ENCODE results near the gene CCSER1. TPM values are rescaled to one million over a fixed set of nuclear protein-coding genes. Genes with fewer than 3 reads are reported as not detected.

Gene CCSER1
- total RNA-seq, 1 donor from 2014 or later: 9.0 TPM

DNA sequence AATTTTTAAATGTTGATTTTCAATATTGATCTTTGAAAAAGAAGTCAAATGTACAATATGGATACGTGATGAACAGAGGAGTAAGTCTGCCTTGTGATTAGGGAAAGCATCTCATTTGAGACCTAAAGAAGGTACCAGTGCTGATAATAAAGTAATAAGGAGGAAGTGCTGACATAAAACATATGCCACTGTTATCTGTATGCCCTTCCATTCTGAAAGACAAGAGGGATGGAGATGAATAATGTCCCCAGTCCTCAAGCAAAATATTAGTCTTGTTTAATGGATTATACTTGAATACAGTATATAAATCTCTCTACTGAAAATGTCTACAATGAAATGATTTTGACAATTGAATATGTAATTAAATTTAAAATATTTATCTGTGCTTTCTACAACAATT, 58.2 kb downstream of the CCSER1 start:
- ATAC-seq (no peak), DNase-seq (ENCODE audit: low spot score) (no peak)
- intact Hi-C loops (cut with DNase I): no loop called here

DNA sequence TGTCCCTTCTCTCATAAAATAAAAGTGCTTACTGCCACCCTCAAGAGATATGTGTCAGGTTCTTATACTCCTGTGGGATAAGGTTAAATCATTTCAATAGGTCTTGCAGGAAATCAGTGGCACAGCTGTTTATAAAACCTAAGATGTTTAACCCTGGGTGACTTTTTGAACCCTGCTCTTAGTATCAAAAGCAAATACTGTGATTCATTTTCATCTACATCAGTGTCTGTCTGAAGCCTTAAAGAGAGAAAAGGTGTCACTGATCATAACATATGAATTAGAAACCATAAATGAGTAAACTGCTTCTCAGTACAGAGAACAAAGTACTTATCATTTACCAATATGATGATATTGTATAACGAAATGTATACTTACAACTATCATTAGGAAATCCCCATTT, 59.0 kb downstream of the CCSER1 start:
- ATAC-seq (no peak), DNase-seq (ENCODE audit: low spot score) (no peak)
- intact Hi-C loops (cut with DNase I): no loop called here

DNA sequence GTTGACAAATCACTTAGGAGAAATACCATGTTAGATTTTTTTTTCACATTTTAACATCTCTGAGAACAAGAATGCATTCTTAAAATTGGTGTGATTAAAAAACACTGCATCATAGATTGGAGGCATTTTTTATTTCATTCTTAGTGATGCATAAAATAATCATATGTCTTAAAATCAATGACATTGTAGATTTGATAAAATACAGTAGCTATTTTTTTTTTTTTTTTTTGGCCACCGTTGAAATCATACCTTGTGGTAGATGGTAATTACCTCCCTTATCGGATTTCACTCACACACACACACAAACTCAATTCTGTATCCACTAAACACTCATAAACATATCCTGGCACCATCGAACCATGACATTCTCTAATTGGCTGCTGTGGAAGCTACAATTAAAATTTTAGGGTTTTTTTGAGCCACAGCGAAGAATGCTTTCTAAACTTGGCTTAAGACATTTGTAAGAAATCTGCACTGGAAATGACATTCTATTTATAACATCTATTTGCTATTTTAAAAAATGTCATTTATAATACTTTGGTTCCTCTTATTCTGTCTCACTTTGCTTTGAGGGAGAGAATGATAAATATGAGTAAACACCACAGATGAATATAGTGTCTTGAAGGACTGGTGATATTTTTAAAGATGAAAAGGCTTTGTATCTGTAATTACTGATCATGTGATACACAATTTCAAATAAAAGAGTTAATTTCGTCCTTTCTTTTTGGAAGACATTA, 60.1 kb downstream of the CCSER1 start:
- DNase-seq (ENCODE audit: low spot score) (no peak), ATAC-seq (no peak)
- intact Hi-C loops (cut with DNase I): no loop called here

DNA sequence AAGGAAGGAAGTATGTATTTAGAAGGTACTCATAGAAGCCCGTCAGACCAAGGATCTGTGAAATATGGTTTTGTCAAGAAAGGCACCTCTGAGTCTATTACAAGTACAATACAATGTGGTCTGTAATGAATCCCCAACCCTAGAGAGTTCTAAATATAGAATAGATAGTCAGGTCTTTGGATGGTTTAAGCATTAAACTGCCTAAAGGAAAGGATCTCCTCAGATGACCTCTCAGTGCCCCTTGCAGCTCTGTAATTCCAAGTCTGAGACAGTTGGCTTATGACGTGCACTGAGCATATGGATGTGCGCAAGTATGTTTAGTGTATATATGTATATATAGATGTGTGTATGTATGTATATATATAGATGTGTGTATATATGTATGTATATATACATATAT, 62.0 kb downstream of the CCSER1 start:
- intact Hi-C loops (cut with DNase I): no loop called here
- ATAC-seq (no peak), DNase-seq (ENCODE audit: low spot score) (no peak)

DNA sequence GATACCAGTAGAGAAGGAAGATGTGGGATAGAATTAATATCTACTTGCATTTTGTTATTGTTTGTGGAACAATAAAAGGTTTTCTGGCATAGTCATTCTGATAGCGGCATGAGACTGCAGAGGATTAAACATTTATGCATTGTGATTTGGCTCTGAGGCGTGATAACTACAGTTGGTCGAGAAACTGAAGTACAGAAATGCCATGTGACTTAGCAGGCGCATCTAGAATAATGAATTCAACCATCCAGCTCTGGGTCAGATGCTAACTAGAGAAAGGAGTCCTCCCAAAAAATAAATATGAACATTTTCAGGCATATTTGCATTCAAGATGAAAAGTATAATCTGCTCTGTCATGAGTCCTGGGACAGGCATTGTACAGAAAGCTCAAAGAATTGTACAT, 62.8 kb downstream of the CCSER1 start:
- ATAC-seq (no peak), DNase-seq (ENCODE audit: low spot score) (no peak)
- intact Hi-C loops (cut with DNase I): no loop called here

DNA sequence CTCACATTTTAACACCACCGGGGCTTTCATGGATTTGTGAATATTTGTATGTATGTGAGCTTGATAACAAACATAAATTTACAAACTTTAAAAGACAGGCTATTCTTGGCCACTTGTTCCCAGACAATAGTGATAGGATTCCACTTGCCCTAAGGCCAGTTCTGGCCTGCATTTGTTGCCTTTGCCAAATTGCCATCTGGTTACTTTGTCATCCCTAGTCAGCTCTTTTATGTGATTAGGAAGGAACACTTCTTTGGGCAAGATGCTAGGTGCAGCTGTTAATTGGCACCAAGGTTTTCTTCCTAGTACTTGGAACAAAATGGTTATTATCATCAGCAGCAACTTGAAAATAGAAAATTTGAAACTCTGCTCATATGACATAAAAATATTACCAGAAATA, 63.3 kb downstream of the CCSER1 start:
- no peak for DNase-seq (ENCODE audit: low spot score)
- no peak for ATAC-seq
- intact Hi-C loops (cut with DNase I): no loop called here

DNA sequence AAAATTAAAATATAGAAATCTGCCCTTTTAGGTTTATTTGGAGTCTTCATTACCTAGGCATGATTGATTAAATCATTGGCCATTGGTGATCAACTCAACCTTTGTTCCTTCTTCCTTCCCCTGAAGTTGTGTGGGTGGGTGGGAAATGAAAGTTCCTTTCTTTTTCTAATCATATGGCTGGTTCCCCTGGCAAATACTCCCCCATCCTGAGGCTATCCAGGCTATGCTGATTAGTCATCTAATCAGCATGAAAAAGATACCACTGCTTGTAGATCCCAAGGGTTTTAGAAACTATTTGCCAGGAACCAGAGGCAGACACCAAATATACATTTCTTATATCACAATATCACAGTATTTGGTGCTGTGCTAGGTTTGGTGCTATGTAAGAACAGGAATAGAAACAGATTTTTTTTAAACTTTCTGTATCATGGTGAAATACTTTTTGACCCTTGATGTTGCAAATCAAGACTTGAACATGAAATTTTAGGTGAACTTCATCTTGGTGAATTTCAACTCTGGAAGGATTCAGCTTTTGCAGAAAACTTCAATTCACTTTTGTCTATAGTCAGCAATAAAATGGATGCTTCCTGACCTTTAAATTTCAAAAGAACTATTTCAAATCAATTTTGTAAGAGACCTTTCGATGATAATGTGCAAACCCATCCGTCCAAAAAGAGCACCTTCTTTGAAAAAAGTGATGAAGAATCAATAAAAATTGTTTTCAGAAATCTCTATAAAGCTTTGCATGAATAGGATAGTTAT, 71.1 kb downstream of the CCSER1 start:
- ATAC-seq: no peak
- intact Hi-C loops (cut with DNase I): no loop called here
- no peak for DNase-seq (ENCODE audit: low spot score)

- no peak for ATAC-seq
- no peak for DNase-seq (ENCODE audit: low spot score)
- intact Hi-C loops (cut with DNase I): no loop called here
Measured at GRCh38 chr4:90207887-90208454, 80.8 kb downstream of the CCSER1 start.

- intact Hi-C loops (cut with DNase I): no loop called here
- DNase-seq (ENCODE audit: low spot score) (no peak), ATAC-seq (no peak)
Measured at GRCh38 chr4:90209922-90210321, 82.7 kb downstream of the CCSER1 start.

- ATAC-seq (no peak), DNase-seq (ENCODE audit: low spot score) (no peak)
- intact Hi-C loops (cut with DNase I): no loop called here
Measured at GRCh38 chr4:90211174-90211573, 84.0 kb downstream of the CCSER1 start.

- intact Hi-C loops (cut with DNase I): no loop called here
- ATAC-seq (no peak), DNase-seq (ENCODE audit: low spot score) (no peak)
Measured at GRCh38 chr4:90215286-90215685, 88.1 kb downstream of the CCSER1 start.

DNA sequence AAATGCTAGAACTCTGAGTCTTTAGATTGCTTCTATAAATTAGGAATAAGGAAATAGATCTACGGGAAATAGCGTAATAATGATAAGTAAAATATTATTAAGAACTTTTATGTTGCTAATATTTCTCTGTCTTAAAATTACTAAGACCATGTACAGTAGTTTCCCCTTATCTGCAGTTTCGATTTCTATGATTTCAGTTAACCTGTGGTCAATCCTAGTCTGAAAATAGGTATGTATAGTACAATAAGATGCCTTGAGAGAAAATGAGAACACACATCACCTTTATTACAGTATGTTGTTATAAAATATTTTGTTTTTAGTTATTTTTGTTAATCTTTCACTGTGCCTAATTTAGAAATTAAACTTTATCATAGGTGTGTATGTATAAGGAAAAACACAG, 92.6 kb downstream of the CCSER1 start:
- DNase-seq (ENCODE audit: low spot score) (no peak), ATAC-seq (no peak)
- intact Hi-C loops (cut with DNase I): no loop called here

GRCh38 chr4:90220459-90220858, 93.3 kb downstream of the CCSER1 start:
- ATAC-seq: no peak
- intact Hi-C loops (cut with DNase I): no loop called here
- no peak for DNase-seq (ENCODE audit: low spot score)

DNA sequence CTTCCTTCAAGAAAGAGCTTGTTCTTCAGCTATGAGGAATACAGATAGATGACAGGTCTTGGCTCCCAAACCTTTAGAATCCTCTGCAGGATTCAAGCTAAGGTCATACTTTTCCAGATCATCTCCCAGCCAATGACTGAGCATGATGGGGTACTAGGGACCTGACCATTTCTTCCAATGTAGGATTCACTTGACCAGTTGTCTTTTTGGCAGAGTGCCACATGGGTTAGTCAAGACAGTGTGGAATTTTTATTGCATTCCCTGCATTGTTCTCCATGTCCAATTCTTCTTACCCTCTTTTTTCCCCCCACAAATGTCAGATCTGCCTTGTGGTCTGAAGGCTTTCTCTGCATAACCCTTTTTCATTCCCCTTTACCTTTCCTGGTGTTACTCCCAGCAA, 99.5 kb downstream of the CCSER1 start:
- ATAC-seq (no peak), DNase-seq (ENCODE audit: low spot score) (no peak)
- intact Hi-C loops (cut with DNase I): no loop called here

GRCh38 chr4:90227177-90227576, 100.0 kb downstream of the CCSER1 start:
- DNase-seq (ENCODE audit: low spot score) (no peak), ATAC-seq (no peak)
- intact Hi-C loops (cut with DNase I): no loop called here

GRCh38 chr4:90234916-90235547, 107.8 kb downstream of the CCSER1 start:
- DNase-seq (ENCODE audit: low spot score) (no peak), ATAC-seq (no peak)
- intact Hi-C loops (cut with DNase I): no loop called here

DNA sequence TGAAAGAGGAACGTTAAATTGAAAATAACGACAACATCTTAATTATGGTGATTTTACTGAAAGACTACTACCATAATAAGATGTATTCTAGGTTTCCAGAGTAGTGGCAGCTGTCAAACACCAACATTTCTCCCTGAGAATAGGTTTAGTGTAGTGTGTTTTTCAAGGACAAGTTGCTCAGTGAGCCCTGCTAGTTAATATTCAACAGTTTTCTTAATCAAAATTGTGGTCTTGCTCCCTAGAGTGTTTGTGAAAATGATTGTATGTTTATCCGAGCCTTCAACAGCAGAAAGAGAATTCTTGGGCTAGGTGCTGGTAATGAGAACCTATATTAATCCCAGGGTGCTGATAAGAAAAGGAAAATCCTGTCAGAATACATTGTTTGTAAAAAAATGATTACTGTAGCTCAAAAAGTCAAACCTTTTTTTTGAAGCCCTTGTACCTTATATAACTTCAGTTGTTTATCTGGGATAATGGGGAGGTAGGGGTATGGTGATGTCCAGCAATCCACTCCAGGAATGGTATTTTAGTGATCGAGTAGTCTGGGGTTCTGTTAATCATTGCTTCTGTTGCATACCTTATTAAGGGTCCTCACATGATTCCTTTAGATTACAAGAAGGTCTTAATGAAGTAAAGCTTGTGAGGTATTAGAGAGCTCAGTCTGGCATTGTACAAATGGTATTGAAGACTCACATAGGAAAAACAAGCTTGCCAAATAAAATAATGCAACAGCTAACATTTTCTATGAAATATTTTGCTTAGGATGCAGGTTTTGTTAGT, 110.7 kb downstream of the CCSER1 start:
- DNase-seq (ENCODE audit: low spot score): no peak
- no peak for ATAC-seq
- intact Hi-C loops (cut with DNase I): no loop called here

DNA sequence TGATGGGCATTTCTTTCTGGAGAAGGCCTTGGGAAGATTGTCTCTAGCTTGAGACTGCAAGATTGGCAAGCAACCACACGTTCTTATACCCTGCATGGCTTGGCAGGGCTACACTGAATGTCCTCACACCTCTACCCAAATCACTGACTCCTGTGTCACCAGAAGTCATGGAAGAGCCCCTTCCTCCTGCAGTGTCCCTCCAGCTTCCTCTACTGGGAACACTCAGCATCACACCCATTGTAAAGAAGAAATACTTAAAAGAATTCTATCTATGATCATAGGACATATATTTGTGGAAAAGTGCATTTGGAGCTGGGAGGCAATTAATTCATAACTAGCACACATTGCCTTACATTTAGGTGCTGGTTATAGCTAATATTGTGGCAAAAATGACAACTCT, 113.1 kb downstream of the CCSER1 start:
- DNase-seq (ENCODE audit: low spot score) (no peak), ATAC-seq (no peak)
- intact Hi-C loops (cut with DNase I): no loop called here

GRCh38 chr4:90241008-90241407, 113.8 kb downstream of the CCSER1 start:
- ATAC-seq: no peak
- DNase-seq (ENCODE audit: low spot score): no peak
- intact Hi-C loops (cut with DNase I): no loop called here
